Ovary (tissue), 9 donors: ENCODE data around the gene SLC44A4. TPM values are rescaled to one million over a fixed set of nuclear protein-coding genes. Genes with fewer than 3 reads are reported as not detected.

Experiments
- DNase-seq, 5 donors: peaks; one replicate each; pipeline ENCODE4 v3.0.0-alpha.2; 2019 to 2020
- H3K27ac ChIP-seq, 2 donors: fragments of 200-600 bp; one replicate each; pipeline versions ENCODE4 v1.5.1 to v1.8.0; 2019 to 2022
- H3K27me3 ChIP-seq: fragments of 200-600 bp; one replicate; pipeline ENCODE4 v1.8.0; 2022
- H3K36me3 ChIP-seq: fragments of 200-600 bp; sonication (generic); one replicate; pipeline ENCODE4 v1.5.1; 2019
- H3K4me1 ChIP-seq: one replicate; pipeline ENCODE4 v1.8.1; 2013; ENCODE audit warnings: mild to moderate bottlenecking, moderate library complexity; ENCODE audit not compliant: insufficient read depth
- H3K4me3 ChIP-seq: fragments of 200-600 bp; sonication (generic); one replicate; pipeline ENCODE4 v1.5.1; 2017
- H3K9me3 ChIP-seq, 2 donors: fragments of 200-600 bp in 1 of 2; sonication (generic) in 1 of 2; one replicate each; pipeline versions ENCODE4 v1.5.1 to v1.8.1; 2013 to 2019; ENCODE audit warnings: mild to moderate bottlenecking in 1 of 2, moderate library complexity in 1 of 2
- CTCF ChIP-seq, 3 donors: fragments of 450-650 bp in 2 of 3; fragments of 200-600 bp in 1 of 3; IDR thresholded peaks; one replicate each; pipeline versions ENCODE4 v1.5.1 to v1.8.0; 2016 to 2022; ENCODE audit warnings: antibody characterized with exemption in 3 of 3, mild to moderate bottlenecking in 1 of 3
- EP300 ChIP-seq: sonication (generic); formaldehyde crosslinking; IDR thresholded peaks from one replicate; pipeline ENCODE4 v1.6.1; 2017; ENCODE audit warnings: antibody characterized with exemption
- POLR2A ChIP-seq: fragments of 450-650 bp; IDR thresholded peaks from one replicate; pipeline ENCODE4 v1.6.1; 2017; ENCODE audit warnings: antibody characterized with exemption, mild to moderate bottlenecking, moderate library complexity
- WGBS, 3 donors: extraction: QIAGEN DNeasy Blood & Tissue Kit in 1 of 3; methylation state at CpG; one replicate each; pipeline versions ENCODE4 v1.1.5 to v1.1.7; 2013 to 2017; 5-methylcytosine and 5-hydroxymethylcytosine counted together
- intact Hi-C, 4 donors: fragments of 100-400 bp; cut with DNase I; formaldehyde crosslinking; loops; one replicate each; pipeline versions ENCODE4 v1.11.0 to v1.15.1; 2022 to 2023
- polyA plus RNA-seq, 2 donors: library from polyadenylated mRNA; stranded (reverse); fragments of 200-250 nt in 1 of 2; fragments of 350-450 nt in 1 of 2; fragmentation: Illumina TruSeq in 1 of 2; extraction: RNeasy Lipid Tissue Mini Kit (QIAGEN cat#74804) in 1 of 2; gene quantifications; one replicate each; pipeline ENCODE4 v1.2.3, GENCODE V29; 2013 to 2014
- total RNA-seq, 7 donors: library from RNA; depleted of rRNA in 2 of 7; stranded (reverse); fragments of >200 nt in 2 of 7; fragmentation: NEBNext Ultra II Directional in 3 of 7; extraction: Animal tissue kit (Norgen Biotek cat#: 25700) in 3 of 7; gene quantifications; one replicate each; pipeline versions ENCODE4 v1.1.0 to v1.2.4, GENCODE V29; 2016 to 2023
- donor health status: DM: no; HTN: no; CAD: no; lungs with moderate emphysema.
- donor health status: DM: no; HTN: no; CAD: no.
- donor health status: Bipolar disorder and iron deficiency.
- donor health status: DM: yes; HTN: yes; CAD: no.
- donor health status: DM: no; HTN: no; CAD: no.
- donor health status: DM: yes; HTN: yes; CAD: no.

SLC44A4 gene
- total and polyA plus RNA-seq, 9 donors, result 1.4 to 54.8 (median 6.2) TPM

DNA sequence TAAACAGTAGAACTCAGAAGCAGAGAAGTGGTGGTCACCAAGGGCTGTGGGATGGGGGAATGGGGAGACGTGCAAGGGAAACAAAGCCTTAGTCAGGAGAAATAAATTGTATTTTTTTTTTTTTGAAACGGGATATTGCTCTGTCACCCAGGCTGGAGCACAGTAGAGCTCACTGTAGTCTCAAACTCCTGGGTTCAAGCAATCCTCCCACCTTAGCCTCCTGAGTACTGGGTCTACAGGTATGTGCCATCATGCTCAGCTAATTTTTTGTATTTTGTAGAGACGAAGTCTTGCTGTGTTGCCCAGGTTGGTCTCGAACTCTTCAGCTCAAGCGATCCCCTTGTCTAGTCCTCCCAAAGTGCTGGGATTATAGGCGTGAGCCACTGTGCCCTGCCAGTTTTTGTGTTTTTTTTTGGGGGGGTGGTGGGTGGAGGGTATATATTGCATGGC is 47.9 kb downstream of the SLC44A4 start:
- TF ChIP-seq EP300 (no peak), CTCF (IDR thresholded peaks at IDR 0.05) (no peak), POLR2A (no peak)
- no peaks in the 10 kb centered on the region for H3K36me3 ChIP-seq
- H3K9me3 ChIP-seq, result no peaks in the 10 kb centered on the region
- intact Hi-C loops, result loop anchor here (2.0 to 10.0 kb wide), 8 partner anchors 34 to 286 kb away; partner anchors contain the start of genes CLIC1 (in 2 of the 4), LY6G5C (in 2 of the 4), ATP6V1G2 (in 1 of the 4) and CSNK2B (in 1 of the 4)
- no peaks in the 10 kb centered on the region for H3K27me3 ChIP-seq
- 49 to 54% (median 50%) methylated on average over 6 of the region's 6 CpGs for WGBS, 3 donors
- H3K27ac ChIP-seq, result peak overlapping the region; percentile 47 to 61
- peak in 1 of 5 donors; percentile 13 for DNase-seq
- H3K4me1 ChIP-seq, result peaks cover 9% of the 10 kb centered on the region
- H3K4me3 ChIP-seq, result peak overlapping the region; percentile 64

- H3K4me1 ChIP-seq, result peaks cover 10% of the 10 kb centered on the region
- H3K27me3 ChIP-seq, result no peaks in the 10 kb centered on the region
- intact Hi-C loops, result loop anchor here (2.0 to 10.0 kb wide), 9 partner anchors 32 to 285 kb away; partner anchors contain the start of genes CLIC1 (in 2 of the 4), DDAH2 (in 2 of the 4), LY6G5C (in 2 of the 4) and ATP6V1G2 (in 1 of the 4)
- TF ChIP-seq POLR2A, result peak; percentile 18
- TF ChIP-seq EP300, result no peak
- peak in 2 of 3 donors; percentile 23 to 58 for TF ChIP-seq CTCF (IDR thresholded peaks at IDR 0.05)
- peak in 4 of 5 donors; percentile 57 to 69 (median 64) for DNase-seq
- H3K27ac ChIP-seq, result peak overlapping the region in 1 of 2 donors; percentile 74
- 0 to 2% (median 0%) methylated on average over 15 of the region's 15 CpGs for WGBS, 3 donors
- no peaks in the 10 kb centered on the region for H3K9me3 ChIP-seq
- H3K36me3 ChIP-seq, result no peaks in the 10 kb centered on the region
- peak overlapping the region; percentile 64 for H3K4me3 ChIP-seq
Measured at GRCh38 chr6:31829633-31830283, 49.0 kb downstream of the SLC44A4 start.

DNA sequence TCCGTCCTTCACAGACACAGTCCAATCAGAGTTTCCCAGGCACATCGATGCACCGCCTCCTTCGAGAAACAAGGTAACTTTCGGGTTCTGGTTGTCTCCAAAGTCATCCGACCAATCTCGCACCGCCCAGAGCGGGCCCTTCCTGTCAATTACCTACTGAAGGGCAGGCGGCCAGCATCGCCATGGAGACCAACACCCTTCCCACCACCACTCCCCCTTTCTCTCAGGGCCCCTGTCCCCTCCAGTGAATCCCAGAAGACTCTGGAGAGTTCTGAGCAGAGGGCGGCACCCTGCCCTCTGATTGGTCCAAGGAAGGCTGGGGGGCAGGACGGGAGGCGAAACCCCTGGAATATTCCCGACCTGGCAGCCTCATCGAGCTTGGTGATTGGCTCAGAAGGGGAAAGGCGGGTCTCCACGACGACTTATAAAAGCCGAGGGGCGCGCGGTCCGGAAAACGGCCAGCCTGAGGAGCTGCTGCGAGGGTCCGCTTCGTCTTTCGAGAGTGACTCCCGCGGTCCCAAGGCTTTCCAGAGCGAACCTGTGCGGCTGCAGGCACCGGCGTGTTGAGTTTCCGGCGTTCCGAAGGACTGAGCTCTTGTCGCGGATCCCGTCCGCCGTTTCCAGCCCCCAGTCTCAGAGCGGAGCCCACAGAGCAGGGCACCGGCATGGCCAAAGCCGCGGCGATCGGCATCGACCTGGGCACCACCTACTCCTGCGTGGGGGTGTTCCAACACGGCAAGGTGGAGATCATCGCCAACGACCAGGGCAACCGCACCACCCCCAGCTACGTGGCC is 51.3 kb downstream of the SLC44A4 start, which contains the start of gene HSPA1B:
HSPA1B (plus strand) TSS at position 453 of the 794 bp plus-strand sequence; CDS start at position 666, 213 bp downstream.
- peak; percentile 99 to 100 (median 100) for DNase-seq
- 0% methylated on average over 25 to 51 of the region's 56 CpGs for WGBS, 3 donors
- TF ChIP-seq EP300, result peak; percentile 96
- TF ChIP-seq POLR2A, result peak; percentile 100
- TF ChIP-seq CTCF (IDR thresholded peaks at IDR 0.05), result peak in 1 of 3 donors; percentile 46
- Histone ChIP-seq H3K36me3 (no peaks in the 10 kb centered on the region), H3K9me3 (no peaks in the 10 kb centered on the region), H3K27ac (peak within 1 kb of the TSS; percentile 96 to 98), H3K4me3 (peak within 1 kb of the TSS; percentile 66), H3K27me3 (no peaks in the 10 kb centered on the region), H3K4me1 (peaks cover 10% of the 10 kb centered on the region)
- intact Hi-C loops, result loop anchor here in 1 of 4 donors (5.0 kb wide), 1 partner anchor 100 kb away; the partner anchor contains the start of gene DDAH2

- H3K36me3 ChIP-seq, result no peaks in the 10 kb centered on the region
- H3K9me3 ChIP-seq, result no peaks in the 10 kb centered on the region
- peak overlapping the region; percentile 28 for H3K4me3 ChIP-seq
- WGBS, 3 donors, result 0 to 1% (median 1%) methylated on average over 13 of the region's 13 CpGs
- intact Hi-C loops, result loop anchor here in 1 of 4 donors (5.0 kb wide), 1 partner anchor 100 kb away; the partner anchor contains the start of gene DDAH2
- TF ChIP-seq POLR2A (peak; percentile 72), EP300 (no peak)
- H3K4me1 ChIP-seq, result peaks cover 10% of the 10 kb centered on the region
- H3K27ac ChIP-seq, result peak overlapping the region; percentile 91 to 96
- DNase-seq, result peak; percentile 84 to 91 (median 89)
- no peaks in the 10 kb centered on the region for H3K27me3 ChIP-seq
Measured at GRCh38 chr6:31826793-31827285, 52.0 kb downstream of the SLC44A4 start.
